Measurements from ENCODE around the gene ENO3.
"Not testable (repeated sequence)": the region's sequence is repeated elsewhere in the genome, so short reads cannot be mapped to it uniquely, and the experiment has no call there.

ENO3 gene

DNA sequence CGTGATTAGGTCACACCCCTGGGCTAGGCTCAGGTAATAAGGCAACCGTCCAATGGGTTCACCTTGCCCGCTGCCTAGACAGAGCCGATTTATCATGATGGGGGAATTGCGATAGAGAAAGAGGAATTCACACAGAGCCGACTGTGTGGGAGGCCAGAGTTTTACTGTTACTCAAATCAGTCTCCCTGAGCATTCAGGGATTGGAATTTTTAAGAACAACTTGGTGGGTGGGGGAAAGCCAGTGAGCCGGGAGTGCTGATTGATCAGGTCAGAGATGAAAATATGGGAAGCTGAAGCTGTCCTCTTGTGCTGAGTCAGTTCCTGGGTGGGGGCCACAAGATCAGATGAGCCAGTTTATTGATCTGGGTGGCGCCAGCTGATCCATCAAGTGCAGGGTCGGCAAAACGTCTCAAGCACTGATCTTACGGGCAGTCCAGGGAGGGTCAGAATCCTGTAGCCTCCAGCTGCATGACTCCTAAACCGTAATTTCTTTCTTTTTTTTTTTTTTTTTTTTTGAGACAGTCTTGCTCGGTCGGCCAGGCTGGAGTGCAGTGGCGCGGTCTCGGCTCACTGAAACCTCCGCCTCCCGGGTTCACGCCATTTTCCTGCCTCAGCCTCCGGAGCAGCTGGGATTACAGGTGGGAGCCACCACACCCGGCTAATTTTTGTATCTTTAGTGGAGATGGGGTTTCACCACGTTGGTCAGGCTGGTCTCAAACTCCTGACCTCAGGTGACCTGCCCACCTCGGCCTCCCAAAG is 24.2 kb upstream of the ENO3 start:
- ATAC-seq (replicated peaks); H3K27me3 Mint-ChIP-seq; H3K27ac Mint-ChIP-seq; H3K9me3 Mint-ChIP-seq; DNase-seq; H3K4me3 Mint-ChIP-seq: not testable (repeated sequence)
- Mint-ChIP-seq H3K36me3 (peaks cover 21 to 31% of the 10 kb centered on the region in 2 donors), H3K4me1 (peaks cover 12 to 14% of the 10 kb centered on the region in 2 donors)

DNA sequence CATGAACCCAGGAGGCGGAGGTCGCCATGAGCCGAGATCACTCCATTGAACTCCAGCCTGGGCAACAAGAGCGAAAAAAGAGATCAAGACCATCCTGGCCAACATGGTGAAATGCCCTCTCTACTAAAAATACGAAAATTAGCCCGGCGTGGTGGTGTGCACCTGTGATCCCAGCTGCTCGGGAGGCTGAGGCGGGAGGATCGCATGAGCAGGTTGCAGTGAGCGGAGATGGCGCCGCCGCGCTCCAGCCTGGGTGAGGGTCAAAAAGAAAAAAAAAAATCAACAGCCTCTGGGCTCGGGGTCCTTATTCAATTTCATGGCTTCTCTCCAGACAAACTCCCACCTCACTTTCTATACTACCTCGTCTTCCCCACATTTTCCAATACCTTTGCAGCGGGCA is 22.0 kb upstream of the ENO3 start:
- no peak for DNase-seq
- peaks cover 26 to 36% of the 10 kb centered on the region in 2 donors for H3K4me1 Mint-ChIP-seq
- no peaks in the 10 kb centered on the region for H3K9me3 Mint-ChIP-seq
- H3K4me3 Mint-ChIP-seq, result no peak overlapping the region
- H3K36me3 Mint-ChIP-seq, result peaks cover 22 to 42% of the 10 kb centered on the region in 2 donors
- H3K27ac Mint-ChIP-seq, result no peak overlapping the region
- peaks cover 9 to 14% of the 10 kb centered on the region in 2 donors for H3K27me3 Mint-ChIP-seq
- ATAC-seq (replicated peaks), result no peak

DNA sequence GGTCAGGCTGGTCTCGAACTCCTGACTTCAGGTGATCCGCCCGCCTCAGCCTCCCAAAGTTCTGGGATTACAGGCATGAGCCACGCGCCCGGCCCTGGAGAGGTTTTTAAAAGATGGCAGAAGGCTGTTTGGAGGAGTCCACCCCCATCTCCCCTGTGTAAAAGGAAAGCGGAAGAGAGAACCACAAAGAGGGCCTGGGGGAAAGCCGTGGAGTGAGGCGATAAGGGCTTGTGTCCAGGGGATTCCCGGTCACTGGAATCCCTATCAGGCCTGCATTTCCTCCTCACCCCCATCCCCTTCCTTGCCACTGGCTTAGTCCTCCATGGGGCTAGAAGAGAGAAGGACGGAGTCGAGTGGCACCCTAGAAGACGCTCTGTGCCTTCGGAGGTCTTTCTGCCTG is 19.0 kb upstream of the ENO3 start, which contains the start of gene GP1BA:
Gene GP1BA, plus strand, starts transcription at position 315 of the 400 bp plus-strand sequence. CDS start 328 bp downstream, outside the sequence.
- Mint-ChIP-seq H3K27me3 (peaks cover 17 to 21% of the 10 kb centered on the region in 2 donors), H3K4me1 (peaks cover 32 to 49% of the 10 kb centered on the region in 2 donors), H3K4me3 (peak within 1 kb of the TSS; percentile 26 to 54), H3K27ac (peak within 1 kb of the TSS; percentile 75), H3K36me3 (peaks cover 38 to 60% of the 10 kb centered on the region in 2 donors), H3K9me3 (no peaks in the 10 kb centered on the region)
- ATAC-seq (replicated peaks) (peak; percentile 58 to 81), DNase-seq (no peak)

DNA sequence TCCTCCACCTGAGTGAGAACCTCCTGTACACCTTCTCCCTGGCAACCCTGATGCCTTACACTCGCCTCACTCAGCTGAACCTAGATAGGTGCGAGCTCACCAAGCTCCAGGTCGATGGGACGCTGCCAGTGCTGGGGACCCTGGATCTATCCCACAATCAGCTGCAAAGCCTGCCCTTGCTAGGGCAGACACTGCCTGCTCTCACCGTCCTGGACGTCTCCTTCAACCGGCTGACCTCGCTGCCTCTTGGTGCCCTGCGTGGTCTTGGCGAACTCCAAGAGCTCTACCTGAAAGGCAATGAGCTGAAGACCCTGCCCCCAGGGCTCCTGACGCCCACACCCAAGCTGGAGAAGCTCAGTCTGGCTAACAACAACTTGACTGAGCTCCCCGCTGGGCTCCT is 18.2 kb upstream of the ENO3 start:
- ATAC-seq (replicated peaks) (peak in 1 of 2 donors; percentile 33), DNase-seq (no peak)
- no peaks in the 10 kb centered on the region for H3K9me3 Mint-ChIP-seq
- H3K27me3 Mint-ChIP-seq, result peaks cover 17 to 21% of the 10 kb centered on the region in 2 donors
- H3K4me3 Mint-ChIP-seq, result no peak overlapping the region
- H3K4me1 Mint-ChIP-seq, result peaks cover 34 to 54% of the 10 kb centered on the region in 2 donors
- peaks cover 43 to 68% of the 10 kb centered on the region in 2 donors for H3K36me3 Mint-ChIP-seq
- no peak overlapping the region for H3K27ac Mint-ChIP-seq

DNA sequence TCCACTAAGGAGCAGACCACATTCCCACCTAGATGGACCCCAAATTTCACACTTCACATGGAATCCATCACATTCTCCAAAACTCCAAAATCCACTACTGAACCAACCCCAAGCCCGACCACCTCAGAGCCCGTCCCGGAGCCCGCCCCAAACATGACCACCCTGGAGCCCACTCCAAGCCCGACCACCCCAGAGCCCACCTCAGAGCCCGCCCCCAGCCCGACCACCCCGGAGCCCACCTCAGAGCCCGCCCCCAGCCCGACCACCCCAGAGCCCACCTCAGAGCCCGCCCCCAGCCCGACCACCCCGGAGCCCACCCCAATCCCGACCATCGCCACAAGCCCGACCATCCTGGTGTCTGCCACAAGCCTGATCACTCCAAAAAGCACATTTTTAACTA is 17.3 kb upstream of the ENO3 start:
- Mint-ChIP-seq H3K4me3 (peak overlapping the region; percentile 1 to 10), H3K27ac (no peak overlapping the region), H3K36me3 (peaks cover 40 to 69% of the 10 kb centered on the region in 2 donors), H3K9me3 (no peaks in the 10 kb centered on the region), H3K27me3 (peaks cover 17 to 21% of the 10 kb centered on the region in 2 donors), H3K4me1 (peaks cover 40 to 61% of the 10 kb centered on the region in 2 donors)
- DNase-seq, result no peak
- ATAC-seq (replicated peaks), result no peak

DNA sequence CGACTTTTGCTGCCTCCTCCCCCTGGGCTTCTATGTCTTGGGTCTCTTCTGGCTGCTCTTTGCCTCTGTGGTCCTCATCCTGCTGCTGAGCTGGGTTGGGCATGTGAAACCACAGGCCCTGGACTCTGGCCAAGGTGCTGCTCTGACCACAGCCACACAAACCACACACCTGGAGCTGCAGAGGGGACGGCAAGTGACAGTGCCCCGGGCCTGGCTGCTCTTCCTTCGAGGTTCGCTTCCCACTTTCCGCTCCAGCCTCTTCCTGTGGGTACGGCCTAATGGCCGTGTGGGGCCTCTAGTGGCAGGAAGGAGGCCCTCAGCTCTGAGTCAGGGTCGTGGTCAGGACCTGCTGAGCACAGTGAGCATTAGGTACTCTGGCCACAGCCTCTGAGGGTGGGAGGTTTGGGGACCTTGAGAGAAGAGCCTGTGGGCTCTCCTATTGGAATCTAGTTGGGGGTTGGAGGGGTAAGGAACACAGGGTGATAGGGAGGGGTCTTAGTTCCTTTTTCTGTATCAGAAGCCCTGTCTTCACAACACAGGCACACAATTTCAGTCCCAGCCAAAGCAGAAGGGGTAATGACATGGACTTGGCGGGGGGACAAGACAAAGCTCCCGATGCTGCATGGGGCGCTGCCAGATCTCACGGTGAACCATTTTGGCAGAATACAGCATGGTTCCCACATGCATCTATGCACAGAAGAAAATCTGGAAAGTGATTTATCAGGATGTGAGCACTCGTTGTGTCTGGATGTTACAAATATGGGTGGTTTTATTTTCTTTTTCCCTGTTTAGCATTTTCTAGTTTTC is 16.5 kb upstream of the ENO3 start:
- Mint-ChIP-seq H3K4me3 (peak overlapping the region; percentile 1 to 10), H3K27me3 (peaks cover 17 to 21% of the 10 kb centered on the region in 2 donors), H3K4me1 (peaks cover 42 to 67% of the 10 kb centered on the region in 2 donors), H3K27ac (peak overlapping the region; percentile 49), H3K9me3 (no peaks in the 10 kb centered on the region), H3K36me3 (peaks cover 37 to 67% of the 10 kb centered on the region in 2 donors)
- no peak for DNase-seq
- ATAC-seq (replicated peaks), result peak; percentile 33 to 45

DNA sequence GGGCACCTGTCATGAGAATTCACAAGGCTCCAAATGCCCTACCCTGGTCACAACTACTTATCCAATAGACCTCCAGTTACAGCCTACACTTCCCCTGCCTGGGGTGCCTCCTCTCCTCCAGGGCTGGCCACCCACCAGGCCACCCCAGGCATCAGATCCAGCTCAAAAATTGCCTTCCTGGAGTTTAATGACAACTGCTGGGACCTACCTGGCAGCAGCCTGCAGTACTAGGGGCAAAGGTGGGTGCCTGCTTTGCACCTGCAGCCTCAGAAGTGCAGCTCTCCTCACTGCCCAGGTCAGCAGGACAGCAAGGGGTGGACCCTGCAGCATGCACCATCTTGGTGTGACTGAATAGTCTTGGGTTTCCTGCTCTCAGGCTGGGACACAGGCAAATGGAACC is 15.3 kb upstream of the ENO3 start:
- no peak overlapping the region for H3K27ac Mint-ChIP-seq
- H3K9me3 Mint-ChIP-seq, result no peaks in the 10 kb centered on the region
- ATAC-seq (replicated peaks) (no peak), DNase-seq (no peak)
- peaks cover 41 to 66% of the 10 kb centered on the region in 2 donors for H3K4me1 Mint-ChIP-seq
- H3K27me3 Mint-ChIP-seq, result peaks cover 17 to 21% of the 10 kb centered on the region in 2 donors
- no peak overlapping the region for H3K4me3 Mint-ChIP-seq
- H3K36me3 Mint-ChIP-seq, result peaks cover 34 to 61% of the 10 kb centered on the region in 2 donors

DNA sequence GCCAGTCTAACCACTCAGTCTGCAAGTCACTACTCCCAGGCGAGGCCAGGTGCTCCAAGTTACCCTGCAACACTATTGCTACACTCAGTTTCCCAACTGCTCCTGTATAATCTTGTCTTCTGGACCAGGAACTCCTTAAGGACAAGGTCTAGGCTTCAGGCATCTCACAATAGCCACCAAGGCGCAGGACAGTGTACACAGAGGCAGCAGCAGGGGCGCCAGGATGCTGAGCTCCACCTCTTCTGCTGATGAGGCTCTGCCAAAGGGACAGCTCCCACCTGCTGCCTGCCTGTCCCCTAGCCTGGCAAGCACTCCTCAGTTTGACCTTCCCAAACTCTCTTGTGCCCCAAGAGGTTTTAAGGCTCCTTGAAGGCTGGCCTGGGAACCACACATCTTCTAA is 14.5 kb upstream of the ENO3 start:
- Mint-ChIP-seq H3K36me3 (peaks cover 35 to 61% of the 10 kb centered on the region in 2 donors), H3K27me3 (peaks cover 17 to 21% of the 10 kb centered on the region in 2 donors), H3K27ac (peak overlapping the region; percentile 52), H3K9me3 (no peaks in the 10 kb centered on the region), H3K4me3 (no peak overlapping the region), H3K4me1 (peaks cover 41 to 66% of the 10 kb centered on the region in 2 donors)
- ATAC-seq (replicated peaks) (no peak), DNase-seq (no peak)

DNA sequence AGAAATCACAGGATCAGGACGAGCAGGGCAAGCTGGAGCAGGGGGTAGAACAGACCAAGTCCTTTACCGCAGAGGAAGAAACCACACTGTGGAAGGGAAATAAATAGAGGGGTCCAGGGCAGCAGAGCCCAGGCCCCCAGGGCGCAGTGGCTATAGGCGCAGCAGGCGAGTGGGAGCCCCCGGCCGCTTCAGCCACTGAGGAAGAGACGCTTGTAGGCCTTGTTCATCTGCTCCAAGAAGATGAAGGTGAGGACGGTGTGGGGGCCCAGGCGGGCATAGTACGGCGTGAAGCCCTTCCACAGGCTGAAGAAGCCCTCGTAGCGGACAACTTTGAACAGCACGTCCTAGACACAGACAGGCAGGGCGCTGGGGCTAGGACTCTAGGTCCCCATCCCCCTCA is 13.4 kb upstream of the ENO3 start:
- DNase-seq (no peak), ATAC-seq (replicated peaks) (no peak)
- H3K36me3 Mint-ChIP-seq, result peaks cover 40 to 65% of the 10 kb centered on the region in 2 donors
- H3K4me3 Mint-ChIP-seq, result no peak overlapping the region
- peaks cover 45 to 66% of the 10 kb centered on the region in 2 donors for H3K4me1 Mint-ChIP-seq
- H3K27me3 Mint-ChIP-seq, result peaks cover 17 to 20% of the 10 kb centered on the region in 2 donors
- no peak overlapping the region for H3K27ac Mint-ChIP-seq
- no peaks in the 10 kb centered on the region for H3K9me3 Mint-ChIP-seq

DNA sequence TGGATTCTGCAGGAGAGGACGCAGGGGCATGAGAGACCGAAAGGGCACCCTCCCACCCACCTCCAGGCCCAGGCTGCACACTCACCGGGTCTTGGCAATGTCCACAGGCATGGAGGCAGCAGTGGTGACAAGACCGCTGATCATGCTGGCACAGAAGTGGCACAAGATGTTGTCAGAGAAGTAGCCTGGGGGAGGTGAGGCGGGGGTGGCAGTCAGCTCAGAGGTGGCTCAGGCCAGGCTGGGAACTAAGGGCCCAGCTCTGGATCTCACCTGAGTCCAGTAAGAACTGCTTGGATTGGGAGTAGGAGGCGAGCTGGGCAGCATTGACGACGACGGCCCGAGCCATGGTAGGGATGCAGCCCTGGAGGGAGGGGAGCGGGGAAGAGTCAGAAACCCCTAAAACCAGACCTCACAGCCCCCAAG is 12.8 kb upstream of the ENO3 start:
- no peak for DNase-seq
- Mint-ChIP-seq H3K27ac (peak overlapping the region; percentile 49), H3K4me3 (peak overlapping the region; percentile 81 to 82), H3K27me3 (peaks cover 15 to 16% of the 10 kb centered on the region in 2 donors), H3K4me1 (peaks cover 45 to 66% of the 10 kb centered on the region in 2 donors), H3K36me3 (peaks cover 40 to 70% of the 10 kb centered on the region in 2 donors), H3K9me3 (no peaks in the 10 kb centered on the region)
- no peak for ATAC-seq (replicated peaks)

DNA sequence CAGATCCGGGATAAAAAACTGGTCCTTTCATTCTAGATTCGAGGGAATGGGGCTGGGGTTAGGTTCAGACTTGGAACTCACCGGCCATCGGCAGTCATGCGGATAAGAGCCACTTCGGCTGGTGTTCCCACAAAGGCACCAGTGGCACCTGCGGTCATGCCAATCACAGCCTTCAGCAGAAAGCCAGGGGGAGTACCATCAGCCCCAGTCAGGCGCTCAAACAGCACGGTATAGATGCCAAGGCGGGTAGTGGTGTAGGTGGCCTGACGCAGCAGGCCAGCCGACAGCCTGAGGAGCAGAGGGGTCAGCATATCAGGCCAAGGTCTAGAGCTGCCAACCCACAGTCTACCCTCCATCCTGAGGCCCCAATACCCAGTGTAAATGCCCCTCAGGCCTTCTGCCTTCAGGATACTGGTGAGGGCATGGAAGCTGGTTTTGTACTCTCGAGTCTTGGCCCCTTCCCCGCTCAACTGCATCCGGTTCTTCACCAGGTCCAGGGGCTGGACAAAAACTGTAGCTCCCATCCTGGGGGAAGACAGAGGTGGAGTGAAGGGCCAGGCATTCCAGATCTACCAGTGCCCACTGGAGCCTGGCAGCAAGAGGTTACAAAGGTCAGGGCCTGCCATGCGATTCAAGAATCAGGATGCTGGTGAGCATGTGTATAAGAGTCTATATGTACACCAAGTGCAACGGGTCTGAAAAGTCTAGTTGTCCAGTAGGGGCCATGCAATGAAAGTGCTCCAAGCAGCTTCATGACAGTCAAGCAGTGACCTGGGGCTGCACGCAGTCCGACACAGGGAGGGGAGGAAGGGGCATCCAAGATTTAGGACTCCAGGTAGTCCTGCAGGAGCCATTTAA is 12.0 kb upstream of the ENO3 start:
- peaks cover 43 to 66% of the 10 kb centered on the region in 2 donors for H3K4me1 Mint-ChIP-seq

DNA sequence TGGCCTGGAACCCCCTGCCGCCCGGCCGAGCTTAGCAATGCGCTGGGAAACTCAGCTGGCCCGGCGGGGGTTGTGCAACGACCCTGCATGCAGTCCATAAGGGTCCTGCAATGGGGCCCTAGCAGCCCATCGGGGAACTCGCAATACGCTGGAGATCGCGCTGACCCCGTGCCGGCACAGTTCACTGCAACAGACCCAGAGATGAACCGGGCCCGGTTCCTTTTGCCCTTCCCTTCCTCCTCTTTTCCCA is 11.4 kb upstream of the ENO3 start:
- peak overlapping the region; percentile 85 for H3K27ac Mint-ChIP-seq
- ATAC-seq (replicated peaks) (peak; percentile 2 to 3), DNase-seq (no peak)
- H3K9me3 Mint-ChIP-seq, result no peaks in the 10 kb centered on the region
- peaks cover 43 to 66% of the 10 kb centered on the region in 2 donors for H3K4me1 Mint-ChIP-seq
- peak overlapping the region; percentile 81 to 82 for H3K4me3 Mint-ChIP-seq
- H3K27me3 Mint-ChIP-seq, result peaks cover under 1 to 2% of the 10 kb centered on the region in 2 donors
- peaks cover 49 to 68% of the 10 kb centered on the region in 2 donors for H3K36me3 Mint-ChIP-seq

More for the DNA sequence above, 12.0 kb upstream of the ENO3 start:
- no peaks in the 10 kb centered on the region for H3K9me3 Mint-ChIP-seq
- DNase-seq, result no peak
- peak overlapping the region; percentile 85 for H3K27ac Mint-ChIP-seq
- no peak for ATAC-seq (replicated peaks)
- H3K4me3 Mint-ChIP-seq, result peak overlapping the region; percentile 81 to 82
- H3K36me3 Mint-ChIP-seq, result peaks cover 46 to 68% of the 10 kb centered on the region in 2 donors
- H3K27me3 Mint-ChIP-seq, result peaks cover 7 to 8% of the 10 kb centered on the region in 2 donors

DNA sequence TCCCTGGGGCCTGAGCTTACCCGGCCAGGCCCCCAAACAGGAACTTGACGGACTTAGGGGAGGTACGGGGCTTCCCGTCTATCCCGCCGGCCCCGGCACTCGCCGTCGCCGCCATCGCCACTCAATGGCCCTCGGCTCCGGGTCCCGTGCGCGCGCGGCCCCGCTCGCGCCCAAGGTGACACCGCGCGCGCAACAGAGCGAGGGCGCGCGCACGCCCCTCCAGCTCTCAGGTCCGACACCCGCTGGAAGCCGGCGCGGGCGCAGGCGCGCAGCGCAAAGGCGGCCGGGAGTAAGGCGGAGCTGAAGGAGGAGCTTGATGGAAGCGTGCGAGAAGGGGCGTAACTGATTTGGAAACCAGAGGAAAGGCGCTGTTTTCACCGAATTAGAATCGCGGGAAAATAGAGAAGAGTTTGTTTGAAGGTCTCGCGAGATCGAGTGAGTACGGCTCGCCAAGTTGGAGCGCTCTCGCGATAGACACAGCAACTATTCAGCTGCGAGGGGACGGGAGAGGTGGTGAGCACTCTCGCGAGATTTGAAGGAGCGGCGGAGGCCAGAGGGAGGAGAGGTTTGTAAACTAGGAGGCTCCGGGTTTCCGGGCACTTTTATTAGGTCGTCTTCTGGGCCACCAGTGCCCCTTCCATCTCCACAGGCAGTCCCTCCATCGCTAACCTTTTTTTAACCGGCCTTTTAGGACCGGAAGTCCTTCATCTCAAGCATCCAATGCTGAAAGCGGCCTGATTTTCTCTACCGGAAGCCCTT is 10.9 kb upstream of the ENO3 start, which contains the start of the genes RNF167 and SLC25A11:
Gene RNF167, plus strand, starts transcription at position 473 of the 759 bp plus-strand sequence. CDS start 642 bp downstream, outside the sequence.
Gene SLC25A11, minus strand, starts transcription at position 251 of the 759 bp plus-strand sequence. Its CDS starts 136 bp downstream, at position 115.
- Mint-ChIP-seq H3K36me3 (peaks cover 52 to 70% of the 10 kb centered on the region in 2 donors), H3K4me1 (peaks cover 46 to 68% of the 10 kb centered on the region in 2 donors), H3K4me3 (peak within 1 kb of the TSS; percentile 81 to 82), H3K27me3 (no peaks in the 10 kb centered on the region), H3K9me3 (no peaks in the 10 kb centered on the region), H3K27ac (peak within 1 kb of the TSS; percentile 97)
- ATAC-seq (replicated peaks), result peak; percentile 84 to 87
- peak; percentile 98 for DNase-seq
